Fibroblast of lung (primary cell): ENCODE data around the gene DGCR8.

ENCODE experiments used
- EZH2 ChIP-seq: IDR thresholded peaks from 2 replicates; pipeline ENCODE4 v1.5.1; 2012; ENCODE audit warnings: low read length, control low read depth, mild to moderate bottlenecking; ENCODE audit errors: missing control alignments
- TF ChIP-seq, protein P1 (sequence below), 2 donors: IDR thresholded peaks in 1 of 2; conservative IDR thresholded peaks in 1 of 2; 1 replicate in 1 of 2; 2 replicates in 1 of 2; pipeline ENCODE4 v1.5.1; 2011 to 2012; ENCODE audit warnings: low read length in 2 of 2, control low read depth in 1 of 2, inconsistent platforms in 1 of 2, low read depth in 1 of 2, mild to moderate bottlenecking in 1 of 2

DNA sequence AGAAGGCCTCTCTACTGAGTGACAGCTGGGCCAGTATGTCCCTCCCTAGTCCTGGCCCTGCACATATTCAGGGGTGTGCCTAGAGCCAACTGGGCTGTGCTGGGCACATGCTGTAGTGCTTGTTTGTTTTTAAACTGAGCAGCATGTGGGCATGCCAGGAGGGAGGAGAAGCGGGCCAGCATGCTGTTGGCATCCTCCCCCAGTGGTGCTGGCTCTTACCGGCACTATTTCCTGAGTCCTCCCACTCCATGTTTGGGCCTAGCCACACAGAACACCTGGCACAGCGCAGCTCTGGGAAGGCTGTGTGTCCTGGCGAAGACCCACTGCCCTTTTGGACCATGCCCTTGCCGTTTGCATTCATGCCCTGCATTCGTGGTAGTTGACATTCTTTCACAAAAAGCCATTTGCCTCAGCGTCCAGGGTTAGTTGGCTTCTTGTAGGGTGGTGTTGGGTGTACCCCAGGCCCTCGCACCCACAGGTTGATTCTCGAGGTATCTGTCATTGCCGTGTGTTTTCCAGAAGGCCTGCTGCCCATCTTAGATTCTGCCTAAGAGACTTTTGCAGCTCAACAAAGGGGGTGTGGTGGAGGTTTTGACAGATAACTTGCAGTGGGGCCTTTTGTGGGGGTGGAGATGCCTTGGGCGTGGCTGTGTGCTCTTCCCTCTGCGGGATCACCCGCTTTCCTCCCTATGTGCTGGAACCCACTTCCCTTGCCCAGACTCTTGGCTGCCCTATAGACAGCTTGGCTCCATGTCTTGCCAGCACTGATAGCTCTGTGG, 13.6 kb downstream of the DGCR8 start:
- TF ChIP-seq EZH2: no peak
- TF ChIP-seq, protein P1, sequence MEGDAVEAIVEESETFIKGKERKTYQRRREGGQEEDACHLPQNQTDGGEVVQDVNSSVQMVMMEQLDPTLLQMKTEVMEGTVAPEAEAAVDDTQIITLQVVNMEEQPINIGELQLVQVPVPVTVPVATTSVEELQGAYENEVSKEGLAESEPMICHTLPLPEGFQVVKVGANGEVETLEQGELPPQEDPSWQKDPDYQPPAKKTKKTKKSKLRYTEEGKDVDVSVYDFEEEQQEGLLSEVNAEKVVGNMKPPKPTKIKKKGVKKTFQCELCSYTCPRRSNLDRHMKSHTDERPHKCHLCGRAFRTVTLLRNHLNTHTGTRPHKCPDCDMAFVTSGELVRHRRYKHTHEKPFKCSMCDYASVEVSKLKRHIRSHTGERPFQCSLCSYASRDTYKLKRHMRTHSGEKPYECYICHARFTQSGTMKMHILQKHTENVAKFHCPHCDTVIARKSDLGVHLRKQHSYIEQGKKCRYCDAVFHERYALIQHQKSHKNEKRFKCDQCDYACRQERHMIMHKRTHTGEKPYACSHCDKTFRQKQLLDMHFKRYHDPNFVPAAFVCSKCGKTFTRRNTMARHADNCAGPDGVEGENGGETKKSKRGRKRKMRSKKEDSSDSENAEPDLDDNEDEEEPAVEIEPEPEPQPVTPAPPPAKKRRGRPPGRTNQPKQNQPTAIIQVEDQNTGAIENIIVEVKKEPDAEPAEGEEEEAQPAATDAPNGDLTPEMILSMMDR (conservative IDR thresholded peaks at IDR 0.05 in 1 of 2, IDR thresholded peaks at IDR 0.05 in 1 of 2; ENCODE audit: low read depth in 1 of 2, low read length in 2 of 2): no peak
